Astrocyte of the spinal cord (primary cell): Measurements from ENCODE around the gene SEMA3G.

Experiments
- DNase-seq: peaks from one replicate; pipeline ENCODE4 v3.0.0; 2011; ENCODE audit warnings: low read depth, low spot score
- H3K4me3 ChIP-seq: 2 replicates; pipeline ENCODE4 v1.5.1; 2011; ENCODE audit warnings: low read depth, mild to moderate bottlenecking, low read length, moderate library complexity
- CTCF ChIP-seq: IDR thresholded peaks from 2 replicates; pipeline ENCODE4 v1.5.1; 2012; ENCODE audit warnings: low read depth, mild to moderate bottlenecking, low read length, inconsistent platforms
- in situ Hi-C: cut with HindIII; loops from 2 replicates; pipeline ENCODE4 v1.10.0; 2017; ENCODE audit warnings: low sequenced_read_pairs

Gene SEMA3G

GRCh38 chr3:52447512-52448355 lies 2.8 kb upstream of the SEMA3G start:
- no peak overlapping the region for H3K4me3 ChIP-seq
- TF ChIP-seq CTCF: no peak
- in situ Hi-C loops: no loop called here
- DNase-seq: no peak

- H3K4me3 ChIP-seq: no peak overlapping the region
- in situ Hi-C loops: no loop called here
- DNase-seq: peak; percentile 33
- TF ChIP-seq CTCF: peak; percentile 99
Observed at GRCh38 chr3:52446631-52447511, 2.0 kb upstream of the SEMA3G start.

- TF ChIP-seq CTCF: no peak
- no peak overlapping the region for H3K4me3 ChIP-seq
- no peak for DNase-seq
- in situ Hi-C loops: no loop called here
Observed at GRCh38 chr3:52446042-52446441, 1.1 kb upstream of the SEMA3G start.

GRCh38 chr3:52443791-52444687 lies 864 bp downstream of the SEMA3G start:
- TF ChIP-seq CTCF: no peak
- no peak overlapping the region for H3K4me3 ChIP-seq
- DNase-seq: no peak
- in situ Hi-C loops: no loop called here

GRCh38 chr3:52443268-52443610 lies 1.7 kb downstream of the SEMA3G start:
- DNase-seq: no peak
- in situ Hi-C loops: no loop called here
- no peak overlapping the region for H3K4me3 ChIP-seq
- no peak for TF ChIP-seq CTCF
